HepG2 (cell line): Measurements from ENCODE around the gene BPI. TPM values are rescaled to one million over a fixed set of nuclear protein-coding genes. Genes with fewer than 3 reads are reported as not detected.

Experiments used
- ATF7 ChIP-seq, 2 experiments: fragments of 450-650 bp in 1 of 2; sonication (generic) in 1 of 2; formaldehyde crosslinking in 1 of 2; IDR thresholded peaks; 2 replicates each; pipeline versions ENCODE4 v1.4.0 to v1.6.1; 2016 to 2020; ENCODE audit warnings: antibody characterized with exemption in 1 of 2, mild to moderate bottlenecking in 1 of 2, missing genetic modification reagents in 1 of 2
- ETS1 ChIP-seq: sonication (generic); formaldehyde crosslinking; IDR thresholded peaks from 2 replicates; pipeline ENCODE4 v1.4.0; 2020; ENCODE audit warnings: missing genetic modification reagents
- HOMEZ ChIP-seq: IDR thresholded peaks from 2 replicates; pipeline ENCODE4 v1.6.1; 2016; ENCODE audit warnings: low read depth
- PHF5A ChIP-seq: IDR thresholded peaks from one replicate; pipeline ENCODE4 v1.6.1; 2018; ENCODE audit warnings: low read depth, missing genetic modification reagents; ENCODE audit not compliant: unreplicated experiment
- TOE1 ChIP-seq: sonication (generic); formaldehyde crosslinking; IDR thresholded peaks from 2 replicates; pipeline ENCODE4 v1.4.0; 2020; ENCODE audit warnings: mild to moderate bottlenecking, missing genetic modification reagents
- ZNF407 ChIP-seq: sonication (generic); formaldehyde crosslinking; IDR thresholded peaks from one replicate; pipeline ENCODE4 v1.5.1; 2020; ENCODE audit warnings: mild to moderate bottlenecking, missing genetic modification reagents; ENCODE audit errors: not compliant biosample characterization
- ZNF746 ChIP-seq: sonication (generic); formaldehyde crosslinking; IDR thresholded peaks from 2 replicates; pipeline ENCODE4 v1.8.0; 2022; ENCODE audit warnings: mild to moderate bottlenecking, missing genetic modification reagents
- ZNF766 ChIP-seq: sonication (generic); formaldehyde crosslinking; IDR thresholded peaks from 2 replicates; pipeline ENCODE4 v1.5.0; 2020; ENCODE audit warnings: missing genetic modification reagents, borderline replicate concordance
- ZNF770 ChIP-seq: sonication (generic); formaldehyde crosslinking; IDR thresholded peaks from 2 replicates; pipeline ENCODE4 v1.5.0; 2020; ENCODE audit warnings: mild to moderate bottlenecking, missing genetic modification reagents
- polyA plus RNA-seq, 8 experiments: library from polyadenylated mRNA; depleted of rRNA in 3 of 8; stranded (reverse) in 7 of 8; unstranded in 1 of 8; fragments of >200 nt; fragmentation: Illumina TruSeq in 4 of 8; extraction: Trizol in 4 of 8; gene quantifications; 2 replicates each; pipeline versions ENCODE4 v1.2.1 to v1.2.3, GENCODE V29; 2011 to 2016; ENCODE audit warnings: low read depth in 4 of 8, missing spikeins in 1 of 8, mixed read lengths in 1 of 8; ENCODE audit not compliant: insufficient read depth in 1 of 8
- total RNA-seq, 5 experiments: library from RNA; depleted of rRNA; stranded (reverse); fragments of >200 nt; fragmentation: Illumina TruSeq; extraction: Trizol; gene quantifications; 2 replicates each; pipeline ENCODE4 v1.2.3, GENCODE V29; 2016; ENCODE audit warnings: low read depth in 1 of 5

BPI gene
- total and polyA plus RNA-seq, 2 of the 13 experiments (the other 11 are each of a cell fraction or from before 2014, with no cell fraction given): not detected

GRCh38 chr20:38355161-38356012, 51.4 kb downstream of the BPI start (continued):
- TF ChIP-seq HOMEZ (CRISPR knock-in tag): no peak
- no peak for TF ChIP-seq ZNF407 (CRISPR knock-in tag)
- TF ChIP-seq ZNF770 (CRISPR knock-in tag): no peak
- no peak for TF ChIP-seq ETS1 (CRISPR knock-in tag)
- TF ChIP-seq ATF7 (IDR thresholded peaks at IDR 0.05): no peak
- TF ChIP-seq ATF7 (CRISPR knock-in tag; IDR thresholded peaks at IDR 0.05): peak; percentile 33; the same call in 1 of the 2 replicates
- TF ChIP-seq ZNF746: no peak
- no peak for TF ChIP-seq ZNF766 (CRISPR knock-in tag)
- TF ChIP-seq PHF5A (CRISPR knock-in tag): no peak
- no peak for TF ChIP-seq TOE1
